Panc1 (cell line): ENCODE data around the gene MGRN1. TPM values are rescaled to one million over a fixed set of nuclear protein-coding genes. Genes with fewer than 3 reads are reported as not detected.

Experiments
- ATAC-seq: fragments of 200-7000 bp; cut with Tn5 transposase; 2 replicates; pipeline ENCODE4 v1.9.1; 2020; ENCODE audit warnings: mild to moderate bottlenecking, moderate library complexity
- BruUV-seq: library from RNA; stranded (reverse); fragments of 400-500 nt; replicated peaks from 2 replicates; lab custom pipeline; 2021; lab: Mats Ljungman, UMichigan
- CTCF ChIA-PET: fragments of 300-600 bp; sonication (Branson Sonifier 250); formaldehyde crosslinking; loops from one replicate; lab custom pipeline; 2022; ENCODE audit warnings: antibody characterized with exemption; lab: Charles Lee
- POLR2A ChIA-PET: fragments of 300-600 bp; sonication (Branson Sonifier 250); formaldehyde crosslinking; loops from one replicate; lab custom pipeline; 2022; ENCODE audit warnings: antibody characterized with exemption; lab: Charles Lee
- DNase-seq: peaks from one replicate; pipeline ENCODE4 v3.0.0-alpha.2; 2010; ENCODE audit warnings: low read depth, low spot score
- H3K27ac ChIP-seq: 2 replicates; pipeline ENCODE4 v1.5.1; 2011; ENCODE audit warnings: mild to moderate bottlenecking, low read length, inconsistent platforms
- H3K27me3 ChIP-seq: fragments of 200-500 bp; sonication (Bioruptor generic); 2 replicates; pipeline ENCODE4 v1.6.0; 2014; ENCODE audit warnings: low read length, inconsistent platforms; ENCODE audit not compliant: control insufficient read depth, insufficient read depth
- H3K36me3 ChIP-seq: fragments of 200-500 bp; sonication (Bioruptor generic); 2 replicates; pipeline ENCODE4 v1.5.1; 2014; ENCODE audit warnings: inconsistent platforms, mild to moderate bottlenecking, low read length, moderate library complexity; ENCODE audit not compliant: control insufficient read depth, insufficient read depth
- H3K4me1 ChIP-seq: 2 replicates; pipeline ENCODE4 v1.5.1; 2011; ENCODE audit warnings: inconsistent platforms, mild to moderate bottlenecking, low read length, moderate library complexity; ENCODE audit not compliant: control insufficient read depth, insufficient read depth
- H3K4me3 ChIP-seq, 2 experiments: 2 replicates each; pipeline ENCODE4 v1.5.1; 2011 to 2012; ENCODE audit warnings: low read depth in 2 of 2, low read length in 2 of 2, mild to moderate bottlenecking in 2 of 2, inconsistent platforms in 1 of 2, moderate library complexity in 1 of 2
- H3K9me3 ChIP-seq: fragments of 200-500 bp; sonication (Bioruptor generic); 2 replicates; pipeline ENCODE4 v1.5.1; 2014; ENCODE audit warnings: low read depth, mild to moderate bottlenecking, inconsistent platforms, low read length, moderate library complexity; ENCODE audit not compliant: control insufficient read depth, insufficient read depth
- POLR2AphosphoS5 ChIP-seq: IDR thresholded peaks from 2 replicates; pipeline ENCODE4 v1.6.1; 2012; ENCODE audit warnings: mild to moderate bottlenecking, low read depth, low read length, moderate library complexity
- SIN3A ChIP-seq: IDR thresholded peaks from 2 replicates; pipeline ENCODE4 v1.6.1; 2012; ENCODE audit warnings: low read depth, mild to moderate bottlenecking, low read length, moderate library complexity, borderline replicate concordance; ENCODE audit not compliant: insufficient read depth
- TCF7L2 ChIP-seq: IDR thresholded peaks from 2 replicates; pipeline ENCODE4 v1.6.1; 2011; ENCODE audit warnings: mild to moderate bottlenecking, low read depth, low read length, inconsistent platforms
- in situ Hi-C: cut with HindIII; loops from 2 replicates; pipeline ENCODE4 v1.10.0; 2016; ENCODE audit warnings: low sequenced_read_pairs, low pct_unique_long_range_greater_than_20kb
- intact Hi-C: fragments of 100-400 bp; cut with micrococcal nuclease; formaldehyde crosslinking; loops from one replicate; pipeline ENCODE4 v1.10.0; 2022; ENCODE audit not compliant: unreplicated experiment
- total RNA-seq: library from RNA; stranded (reverse); gene quantifications from one replicate; pipeline ENCODE4 v1.2.1, GENCODE V29; 2021; ENCODE audit not compliant: unreplicated experiment
- TF ChIP-seq, protein P1 (sequence below): fragments of 450-650 bp; IDR thresholded peaks from 2 replicates; pipeline ENCODE4 v1.5.1; 2017; ENCODE audit warnings: mild to moderate bottlenecking
- TF ChIP-seq, protein P2 (sequence below), 2 experiments: IDR thresholded peaks; 2 replicates each; pipeline ENCODE4 v1.6.1; 2011 to 2012; ENCODE audit warnings: low read depth in 2 of 2, control low read depth in 1 of 2, low read length in 1 of 2, mild to moderate bottlenecking in 1 of 2, moderate library complexity in 1 of 2; ENCODE audit not compliant: insufficient read depth in 1 of 2

Gene MGRN1
- total RNA-seq, 1 experiment from 2014 or later = 59.7 TPM

DNA sequence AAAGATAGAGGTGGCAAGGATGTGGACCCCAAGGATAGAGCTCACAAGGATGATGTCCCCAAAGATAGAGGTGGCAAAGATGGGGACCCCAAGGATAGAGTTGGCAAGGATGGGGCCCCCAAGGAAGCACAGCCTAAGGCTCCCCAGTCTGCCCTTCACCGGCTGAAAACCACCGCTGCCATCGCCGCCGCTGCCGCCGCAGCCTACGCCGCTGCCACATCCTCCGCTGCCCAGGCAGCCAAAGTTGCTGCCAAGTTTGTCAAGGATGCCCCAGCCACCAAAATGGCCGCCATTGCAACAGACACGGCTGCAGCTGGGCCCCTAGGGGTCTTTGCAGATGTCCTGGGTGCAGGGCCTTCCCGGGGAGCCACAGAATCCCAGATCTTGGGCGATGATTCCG, 48.6 kb upstream of the MGRN1 start:
- Histone ChIP-seq H3K4me1 (no peaks in the 10 kb centered on the region), H3K36me3 (no peaks in the 10 kb centered on the region), H3K27me3 (no peaks in the 10 kb centered on the region), H3K4me3 (no peak overlapping the region), H3K9me3 (no peaks in the 10 kb centered on the region), H3K27ac (no peak overlapping the region)
- TF ChIP-seq TCF7L2 (no peak), POLR2AphosphoS5 (no peak), SIN3A (no peak)
- TF ChIP-seq, protein P1, sequence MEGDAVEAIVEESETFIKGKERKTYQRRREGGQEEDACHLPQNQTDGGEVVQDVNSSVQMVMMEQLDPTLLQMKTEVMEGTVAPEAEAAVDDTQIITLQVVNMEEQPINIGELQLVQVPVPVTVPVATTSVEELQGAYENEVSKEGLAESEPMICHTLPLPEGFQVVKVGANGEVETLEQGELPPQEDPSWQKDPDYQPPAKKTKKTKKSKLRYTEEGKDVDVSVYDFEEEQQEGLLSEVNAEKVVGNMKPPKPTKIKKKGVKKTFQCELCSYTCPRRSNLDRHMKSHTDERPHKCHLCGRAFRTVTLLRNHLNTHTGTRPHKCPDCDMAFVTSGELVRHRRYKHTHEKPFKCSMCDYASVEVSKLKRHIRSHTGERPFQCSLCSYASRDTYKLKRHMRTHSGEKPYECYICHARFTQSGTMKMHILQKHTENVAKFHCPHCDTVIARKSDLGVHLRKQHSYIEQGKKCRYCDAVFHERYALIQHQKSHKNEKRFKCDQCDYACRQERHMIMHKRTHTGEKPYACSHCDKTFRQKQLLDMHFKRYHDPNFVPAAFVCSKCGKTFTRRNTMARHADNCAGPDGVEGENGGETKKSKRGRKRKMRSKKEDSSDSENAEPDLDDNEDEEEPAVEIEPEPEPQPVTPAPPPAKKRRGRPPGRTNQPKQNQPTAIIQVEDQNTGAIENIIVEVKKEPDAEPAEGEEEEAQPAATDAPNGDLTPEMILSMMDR = no peak
- TF ChIP-seq, protein P2, sequence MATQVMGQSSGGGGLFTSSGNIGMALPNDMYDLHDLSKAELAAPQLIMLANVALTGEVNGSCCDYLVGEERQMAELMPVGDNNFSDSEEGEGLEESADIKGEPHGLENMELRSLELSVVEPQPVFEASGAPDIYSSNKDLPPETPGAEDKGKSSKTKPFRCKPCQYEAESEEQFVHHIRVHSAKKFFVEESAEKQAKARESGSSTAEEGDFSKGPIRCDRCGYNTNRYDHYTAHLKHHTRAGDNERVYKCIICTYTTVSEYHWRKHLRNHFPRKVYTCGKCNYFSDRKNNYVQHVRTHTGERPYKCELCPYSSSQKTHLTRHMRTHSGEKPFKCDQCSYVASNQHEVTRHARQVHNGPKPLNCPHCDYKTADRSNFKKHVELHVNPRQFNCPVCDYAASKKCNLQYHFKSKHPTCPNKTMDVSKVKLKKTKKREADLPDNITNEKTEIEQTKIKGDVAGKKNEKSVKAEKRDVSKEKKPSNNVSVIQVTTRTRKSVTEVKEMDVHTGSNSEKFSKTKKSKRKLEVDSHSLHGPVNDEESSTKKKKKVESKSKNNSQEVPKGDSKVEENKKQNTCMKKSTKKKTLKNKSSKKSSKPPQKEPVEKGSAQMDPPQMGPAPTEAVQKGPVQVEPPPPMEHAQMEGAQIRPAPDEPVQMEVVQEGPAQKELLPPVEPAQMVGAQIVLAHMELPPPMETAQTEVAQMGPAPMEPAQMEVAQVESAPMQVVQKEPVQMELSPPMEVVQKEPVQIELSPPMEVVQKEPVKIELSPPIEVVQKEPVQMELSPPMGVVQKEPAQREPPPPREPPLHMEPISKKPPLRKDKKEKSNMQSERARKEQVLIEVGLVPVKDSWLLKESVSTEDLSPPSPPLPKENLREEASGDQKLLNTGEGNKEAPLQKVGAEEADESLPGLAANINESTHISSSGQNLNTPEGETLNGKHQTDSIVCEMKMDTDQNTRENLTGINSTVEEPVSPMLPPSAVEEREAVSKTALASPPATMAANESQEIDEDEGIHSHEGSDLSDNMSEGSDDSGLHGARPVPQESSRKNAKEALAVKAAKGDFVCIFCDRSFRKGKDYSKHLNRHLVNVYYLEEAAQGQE (IDR thresholded peaks at IDR 0.05; ENCODE audit: insufficient read depth in 1 of 2, low read depth in 2 of 2, low read length in 1 of 2) = no peak
- intact Hi-C loops = no loop called here
- no peak for DNase-seq
- no peak for ATAC-seq
- POLR2A ChIA-PET = no interaction called here
- BruUV-seq = no TSS peak
- CTCF ChIA-PET = no interaction called here
- in situ Hi-C loops = no loop called here

DNA sequence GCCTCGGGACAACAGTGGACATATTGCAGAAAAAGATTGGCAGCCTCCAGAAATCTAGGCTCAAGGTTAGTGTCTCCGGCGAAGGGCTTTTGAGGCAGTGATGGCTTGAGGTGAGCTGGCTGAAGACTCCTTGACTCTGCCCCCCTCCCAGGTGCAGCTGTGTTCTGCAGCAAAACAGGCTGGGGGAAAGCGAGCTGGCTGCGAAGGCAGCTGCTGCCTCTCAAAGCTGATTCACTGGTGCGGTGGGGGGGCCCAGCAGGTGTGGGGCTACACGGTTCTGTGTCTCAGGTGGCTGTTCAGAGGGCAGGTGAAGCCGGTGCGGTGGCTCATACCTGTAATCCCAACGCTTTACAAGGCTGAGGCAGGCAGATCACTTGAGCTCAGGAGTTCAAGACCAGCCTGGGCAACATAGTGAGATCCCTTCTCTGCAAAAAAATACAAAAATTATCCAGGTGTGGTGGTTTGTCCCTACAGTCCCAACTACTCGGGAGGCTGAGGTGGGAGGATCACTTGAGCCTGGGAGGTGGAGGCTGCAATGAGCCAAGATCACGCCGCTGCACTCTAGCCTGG, 45.6 kb upstream of the MGRN1 start:
- no peak for ATAC-seq
- no peaks in the 10 kb centered on the region for H3K4me1 ChIP-seq
- in situ Hi-C loops = no loop called here
- no peak overlapping the region for H3K4me3 ChIP-seq
- H3K27ac ChIP-seq = no peak overlapping the region
- TF ChIP-seq, protein P2 (IDR thresholded peaks at IDR 0.05; ENCODE audit: insufficient read depth in 1 of 2, low read depth in 2 of 2, low read length in 1 of 2) = no peak
- no peak for TF ChIP-seq POLR2AphosphoS5
- no peak for TF ChIP-seq TCF7L2
- no peak for TF ChIP-seq SIN3A
- TF ChIP-seq, protein P1 = no peak
- H3K9me3 ChIP-seq = no peaks in the 10 kb centered on the region
- no peaks in the 10 kb centered on the region for H3K36me3 ChIP-seq
- BruUV-seq = no TSS peak
- no peaks in the 10 kb centered on the region for H3K27me3 ChIP-seq
- intact Hi-C loops = no loop called here
- DNase-seq = no peak
- ChIA-PET CTCF (no interaction called here), POLR2A (no interaction called here)
